ENCODE measurements around the gene CHRNA3.

The CHRNA3 gene

DNA sequence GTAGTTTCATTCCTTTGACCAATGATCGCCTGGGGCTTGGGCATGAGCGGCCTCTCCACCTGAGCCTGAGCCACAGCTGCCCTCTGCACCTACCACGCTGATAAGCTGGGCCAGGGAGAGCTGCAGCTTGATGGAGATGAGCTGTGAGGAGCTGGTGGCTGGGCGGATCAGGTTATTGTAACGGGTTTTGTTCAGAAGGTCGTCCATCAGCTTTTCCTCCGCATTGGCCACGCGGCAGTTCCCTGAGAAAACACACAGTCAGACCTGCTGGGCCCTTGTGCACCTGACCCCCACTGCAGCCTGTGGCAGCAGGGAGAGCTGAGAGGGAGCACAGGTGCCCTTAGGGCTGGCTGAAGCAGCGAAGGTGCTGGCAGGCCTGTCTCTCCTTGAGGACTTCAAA lies 14.6 kb upstream of the CHRNA3 start:
- no peak for DNase-seq

DNA sequence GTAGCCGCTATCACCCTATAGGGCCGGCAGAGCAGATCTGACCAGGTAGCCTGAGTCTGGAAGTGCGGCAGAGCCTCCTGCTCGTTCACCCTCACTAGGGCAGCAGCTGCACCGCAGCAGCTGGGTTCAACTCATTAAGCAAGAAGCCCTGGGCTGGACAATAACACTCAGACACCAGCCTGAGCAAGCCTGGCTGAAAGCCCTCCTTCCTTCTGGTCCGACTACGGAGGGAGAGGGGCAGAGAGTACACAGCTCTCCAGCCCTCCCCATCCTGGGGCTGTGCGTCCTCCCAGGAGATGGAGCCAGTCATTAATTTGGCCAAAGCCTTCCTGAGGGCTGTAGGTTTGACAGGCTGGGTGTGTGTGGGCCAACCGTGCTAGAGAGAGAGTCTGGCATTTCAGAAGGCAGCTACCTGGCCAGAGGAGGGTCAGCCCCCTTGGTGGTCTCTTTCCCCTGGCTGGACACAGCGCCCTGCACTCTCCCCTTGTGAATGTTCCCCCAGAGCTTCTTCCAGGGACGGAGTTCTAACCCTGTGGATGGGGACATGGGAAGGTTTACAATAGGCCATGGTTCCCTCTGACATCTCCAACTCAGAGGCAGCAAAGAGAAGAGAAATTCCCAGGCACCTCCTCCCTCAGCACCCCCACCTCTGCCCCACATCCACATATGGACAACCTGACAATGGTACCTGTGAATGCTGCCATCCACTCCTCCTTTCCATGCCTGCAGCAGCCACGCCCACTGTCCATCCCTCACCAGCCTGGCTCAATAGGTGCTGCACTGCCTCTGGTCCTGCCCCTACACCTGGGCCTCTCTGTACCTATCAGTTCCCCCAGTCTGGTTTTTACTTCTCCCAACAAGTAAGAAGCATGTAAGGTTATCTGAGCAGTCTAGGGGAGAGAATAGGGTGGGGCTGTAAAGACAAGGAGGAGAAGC lies 13.7 kb upstream of the CHRNA3 start:
- DNase-seq, result no peak

DNA sequence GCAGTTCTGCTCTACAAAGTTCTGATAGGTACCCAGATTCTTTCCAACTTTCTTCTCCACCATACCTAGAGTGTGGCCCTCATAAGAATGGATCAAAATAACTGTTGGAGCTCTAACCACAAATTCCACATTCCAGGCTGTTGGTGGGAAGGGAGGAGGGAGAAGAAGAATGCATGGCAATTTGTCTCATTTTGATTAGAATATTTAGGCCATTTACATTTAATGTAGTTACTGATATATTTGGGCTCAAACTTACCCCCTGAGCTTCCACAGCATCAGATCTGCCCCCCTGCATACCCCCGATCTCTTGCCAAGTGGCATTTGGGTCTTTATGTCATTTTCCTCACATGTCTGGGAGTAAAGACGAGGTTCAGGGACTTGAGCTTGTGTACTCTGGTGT lies 12.6 kb upstream of the CHRNA3 start:
- DNase-seq, result no peak

DNA sequence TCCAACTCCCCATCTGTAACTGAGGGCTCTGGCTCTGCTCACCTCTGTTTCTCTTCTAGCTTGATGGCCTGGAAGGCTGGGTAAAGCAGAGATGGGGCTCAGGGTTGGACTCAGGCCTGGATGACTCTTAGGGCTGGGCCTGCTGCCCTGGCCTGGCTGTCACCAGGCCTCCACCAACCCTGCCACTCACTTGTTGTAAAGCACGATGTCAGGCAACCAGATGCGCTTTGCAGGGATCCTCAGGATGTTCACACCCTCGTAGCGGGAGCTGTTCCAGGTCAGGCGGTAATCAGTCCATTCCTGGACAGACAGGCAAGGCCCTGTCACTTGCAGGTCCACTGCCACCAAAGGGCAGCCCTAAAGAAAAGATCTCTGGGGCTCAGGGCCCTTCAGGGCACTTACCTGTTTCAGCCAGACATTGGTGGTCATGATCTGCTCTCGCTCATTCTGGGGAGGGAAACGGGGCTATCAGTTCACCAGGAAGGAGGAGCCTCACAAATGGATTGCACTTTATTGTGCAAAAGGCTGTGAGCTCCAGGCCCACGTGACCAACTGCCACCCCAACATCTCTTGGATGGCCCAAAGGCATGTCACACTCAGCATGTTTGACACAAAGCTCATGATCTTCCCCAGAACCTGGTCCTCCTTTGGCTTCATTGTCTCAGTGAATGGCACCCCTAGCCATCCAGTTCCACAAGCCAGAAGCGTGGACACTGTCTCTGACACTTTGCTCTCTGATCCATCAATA lies 10.3 kb upstream of the CHRNA3 start:
- DNase-seq, result no peak

DNA sequence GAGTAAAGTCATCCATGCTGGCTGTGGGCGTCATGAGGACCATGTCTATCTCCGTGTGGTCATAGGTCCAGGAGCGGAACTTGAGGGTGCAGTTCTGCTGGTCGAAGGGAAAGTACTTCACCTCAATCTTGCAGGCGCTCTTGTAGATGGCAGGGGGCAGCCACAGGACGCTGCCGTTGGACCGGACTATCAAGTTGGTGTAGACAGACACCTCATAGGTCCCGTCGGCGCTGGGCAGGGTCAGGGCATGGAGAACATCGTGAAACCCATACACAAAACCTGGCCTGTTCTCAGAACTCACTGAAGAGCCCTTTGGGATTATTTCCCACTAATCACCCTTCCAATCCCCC lies 8.9 kb upstream of the CHRNA3 start:
- no peak for DNase-seq

DNA sequence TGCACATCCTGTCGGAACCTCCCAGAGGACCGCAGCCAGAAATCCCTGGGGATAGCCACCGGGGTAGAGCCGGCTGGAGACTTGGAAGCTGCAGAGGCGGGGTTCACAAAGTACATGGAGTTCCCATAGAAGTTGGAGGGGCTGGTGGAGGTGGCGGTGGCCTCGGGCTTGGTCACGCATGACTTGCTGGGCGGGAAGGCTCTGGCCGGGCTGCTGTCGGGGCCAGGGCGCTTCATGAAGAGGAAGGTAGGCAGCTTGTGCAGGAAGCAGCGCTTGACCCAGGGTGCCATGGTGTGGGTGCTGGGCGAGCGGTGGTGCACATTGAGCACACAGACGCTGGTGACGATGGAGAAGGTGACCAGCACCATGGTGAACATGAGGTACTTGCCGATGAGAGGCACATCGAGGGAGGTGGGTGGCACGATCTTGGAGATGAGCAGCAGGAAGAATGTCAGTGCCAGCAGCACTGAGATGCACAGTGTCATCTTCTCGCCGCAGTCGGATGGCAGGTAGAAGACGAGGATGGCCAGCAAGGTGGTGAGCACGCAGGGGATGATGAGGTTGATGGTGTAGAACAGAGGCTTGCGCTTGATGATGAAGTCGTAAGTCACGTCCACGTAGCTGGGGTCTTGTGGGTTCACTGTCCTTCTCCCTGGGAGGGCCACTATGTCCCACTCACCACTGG lies 8.4 kb upstream of the CHRNA3 start:
- no peak for DNase-seq

DNA sequence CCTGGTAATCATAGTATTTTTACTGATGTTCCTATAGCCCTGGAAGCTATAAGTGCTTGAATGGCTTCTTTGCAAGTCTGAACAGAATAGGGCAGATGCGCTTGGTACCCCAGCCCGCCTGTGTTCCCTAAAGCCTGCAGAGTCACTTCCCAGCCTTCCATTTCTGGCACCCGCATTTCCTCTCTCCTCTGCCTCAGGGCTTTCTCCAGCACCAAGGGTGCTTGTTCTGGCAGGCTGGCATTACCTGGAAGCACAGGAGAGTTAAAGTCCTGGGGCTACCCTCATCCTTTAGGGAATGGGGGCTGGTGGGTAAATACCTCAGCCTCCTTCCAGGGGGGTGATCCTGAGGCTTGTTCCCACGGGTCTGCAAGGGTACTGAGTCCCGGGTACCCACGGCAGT lies 7.4 kb upstream of the CHRNA3 start:
- DNase-seq, result no peak

DNA sequence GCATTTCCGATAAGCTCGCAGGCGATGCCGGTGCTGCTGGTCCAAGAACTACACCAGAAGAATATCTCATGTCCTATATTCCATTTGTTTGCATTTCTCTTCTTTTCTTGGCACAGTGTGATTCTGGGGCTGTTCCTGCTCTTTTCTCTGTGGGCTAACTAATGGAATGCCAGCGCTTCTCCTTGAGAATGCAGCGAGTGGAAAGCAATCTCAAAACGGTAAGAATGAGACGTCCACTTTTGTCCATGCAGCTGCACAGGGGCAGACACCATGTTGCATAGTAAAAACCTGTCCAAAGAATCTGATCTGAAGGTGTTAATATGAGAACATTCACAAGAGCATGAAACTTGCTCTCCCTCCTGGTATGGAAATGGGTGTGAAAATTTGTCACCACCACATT lies 6.6 kb upstream of the CHRNA3 start:
- DNase-seq, result no peak

DNA sequence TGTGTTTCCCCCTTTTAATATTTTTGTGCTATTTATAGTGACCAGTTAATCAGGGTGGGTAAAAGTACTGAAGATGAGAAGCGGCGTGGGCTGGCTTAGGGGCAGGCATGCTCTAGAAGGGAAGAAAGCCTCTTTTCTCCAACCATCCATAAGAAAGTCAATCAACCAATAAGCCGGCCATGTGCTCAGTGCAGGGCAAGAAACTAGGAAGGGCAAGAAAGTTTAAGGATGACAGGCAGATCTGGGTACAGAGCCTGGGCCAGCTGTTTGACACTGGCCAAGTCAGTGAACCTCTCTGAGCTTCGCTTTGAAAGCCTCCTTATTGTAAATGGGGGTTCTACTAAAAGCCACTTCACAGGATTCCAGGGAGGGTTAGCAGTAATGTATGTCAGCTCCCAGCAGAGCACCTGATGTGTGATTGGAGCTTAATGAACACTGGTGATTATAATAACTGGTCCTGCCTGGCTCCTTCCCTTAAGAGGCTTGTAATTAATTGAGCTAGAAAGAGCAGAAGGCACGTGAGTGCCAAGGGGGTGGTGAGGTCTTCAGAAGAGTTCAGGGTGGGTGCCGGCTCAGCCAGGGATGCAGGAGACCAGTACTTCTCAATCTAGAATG lies 5.7 kb upstream of the CHRNA3 start:
- no peak for DNase-seq

DNA sequence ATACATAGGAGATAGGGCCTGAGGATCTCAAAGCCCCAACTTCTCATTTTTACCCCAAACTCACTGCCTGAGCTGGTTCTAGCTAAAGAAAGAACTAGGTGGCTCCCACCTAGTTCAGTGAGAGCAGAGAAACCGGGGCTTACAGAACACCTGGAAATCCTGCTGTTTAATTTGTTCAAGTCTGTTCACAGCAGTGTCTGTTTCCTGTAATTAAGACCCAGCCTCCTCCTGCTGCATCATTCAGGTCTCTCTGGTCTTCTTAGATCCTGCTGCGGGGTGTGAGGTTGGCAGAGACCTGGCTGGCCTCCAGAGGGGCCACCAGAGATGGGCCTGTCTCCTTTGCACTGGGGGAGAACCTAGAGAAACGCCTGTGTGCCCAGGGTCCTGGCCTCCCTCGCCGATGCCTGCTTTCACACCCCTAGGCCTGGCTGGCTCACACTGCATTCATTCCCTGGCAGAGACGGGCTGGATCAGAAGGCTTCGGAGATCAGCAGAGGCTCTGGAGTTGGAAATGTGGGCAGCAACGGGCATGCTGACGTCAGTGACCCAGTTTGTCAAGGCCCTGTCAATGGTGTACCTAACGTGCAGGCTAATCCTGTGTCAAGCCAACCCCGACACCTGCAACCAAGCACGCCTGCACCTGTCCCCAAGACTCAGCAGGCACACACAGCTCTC lies 4.9 kb upstream of the CHRNA3 start:
- DNase-seq, result no peak

DNA sequence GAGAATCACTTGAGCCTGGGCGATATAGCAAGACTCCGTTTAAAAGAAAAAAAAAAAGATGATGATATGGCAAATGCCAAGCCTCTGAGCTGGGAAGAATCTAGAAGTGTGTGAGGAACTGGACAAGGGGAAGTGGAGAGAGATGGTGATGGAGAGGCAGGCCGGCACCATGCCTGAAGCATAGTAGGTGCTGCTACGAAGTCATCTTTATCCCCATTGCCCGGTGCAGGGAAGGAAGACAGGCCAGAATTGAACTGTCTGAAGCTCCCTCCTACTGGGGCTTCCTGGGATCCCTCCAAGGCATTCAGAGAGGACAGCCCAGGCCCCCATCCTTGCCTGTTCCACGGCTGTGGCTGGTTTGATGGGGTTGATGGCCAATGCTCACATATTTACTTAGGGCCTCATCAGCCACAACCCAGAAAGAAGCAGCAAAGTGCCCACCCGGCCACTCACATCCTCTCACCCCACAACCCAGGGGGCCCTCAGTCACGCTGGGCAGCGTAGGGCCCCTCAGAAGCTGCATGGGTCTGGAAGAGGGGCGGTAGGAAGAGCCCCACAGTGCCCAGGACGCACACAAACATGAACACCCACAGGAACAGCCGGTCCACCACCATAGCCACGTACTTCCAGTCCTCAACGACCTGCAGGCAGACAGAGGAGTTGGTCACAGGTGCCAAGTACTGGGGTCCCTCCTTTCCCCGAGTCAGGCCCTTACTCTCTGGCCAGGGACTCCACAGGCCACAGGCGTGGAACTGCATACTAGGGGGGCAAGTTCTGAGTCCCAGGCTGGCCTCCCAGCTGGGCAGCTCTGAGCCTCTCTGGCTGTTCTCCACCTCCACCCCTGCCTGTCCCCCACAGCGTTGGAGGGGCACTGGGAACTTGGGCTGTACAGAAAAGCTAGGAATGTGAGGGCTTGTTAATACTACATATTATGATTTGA lies 4.1 kb upstream of the CHRNA3 start:
- DNase-seq, result no peak

DNA sequence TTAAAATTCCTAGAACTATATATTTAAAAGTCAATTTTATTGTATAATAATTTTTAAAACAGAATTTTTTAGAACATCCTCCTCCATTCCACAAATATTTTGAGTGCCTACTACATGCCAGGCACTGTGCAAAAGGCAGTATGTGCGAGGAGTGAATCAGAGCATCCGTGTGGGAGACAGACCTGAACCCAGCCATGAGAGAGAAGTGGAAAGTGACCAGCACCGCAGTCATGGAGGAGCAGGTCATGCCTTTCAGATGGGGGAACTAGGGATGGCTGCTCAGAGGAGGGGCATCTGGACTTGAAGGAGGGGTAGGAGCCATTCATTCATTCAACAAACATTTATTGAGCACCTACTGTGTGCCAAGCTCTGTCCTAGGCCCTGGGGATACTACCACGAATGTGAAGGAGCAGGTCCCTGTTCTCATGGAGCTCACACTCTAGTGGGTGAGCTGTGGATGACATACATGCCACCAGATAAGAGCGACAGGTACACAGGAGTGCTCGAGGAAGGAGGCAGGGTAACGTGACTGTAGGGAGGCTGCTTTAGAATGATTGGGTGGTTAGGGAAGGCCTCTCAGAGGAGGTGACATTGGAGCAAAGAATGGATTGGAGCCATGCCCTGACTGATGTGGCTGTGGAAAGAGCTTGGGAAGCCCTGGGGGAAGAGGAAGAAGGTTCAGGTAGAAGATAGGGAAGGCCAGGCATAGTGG lies 3.1 kb upstream of the CHRNA3 start:
- no peak for DNase-seq

DNA sequence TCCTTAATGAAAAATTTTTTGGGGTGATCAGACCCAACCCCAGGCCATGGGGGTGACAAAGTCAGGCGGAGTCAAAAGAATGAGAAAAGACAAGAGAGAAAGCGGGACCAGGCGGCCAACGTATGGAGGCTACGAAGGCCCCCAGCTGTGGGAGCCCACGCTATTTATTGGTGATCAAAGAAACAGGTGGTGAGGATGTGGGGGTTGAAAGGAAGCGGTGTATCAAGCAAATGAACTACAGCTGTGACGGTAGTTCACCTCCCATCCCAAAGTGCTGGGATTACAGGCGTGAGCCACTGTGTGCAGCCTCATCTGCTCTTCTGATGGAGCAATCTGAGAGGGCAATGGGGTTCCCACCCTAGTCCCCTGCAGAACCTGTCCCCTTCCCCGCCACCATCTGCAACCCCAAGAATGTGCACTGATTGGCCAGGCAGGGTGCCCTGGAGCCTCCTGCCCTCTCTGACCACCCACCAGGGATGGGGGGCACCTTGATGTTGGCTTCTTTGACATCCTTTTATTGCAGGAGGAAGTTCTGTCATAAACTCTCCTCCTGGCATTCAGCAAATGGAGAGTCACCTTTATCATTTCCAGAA lies 1.1 kb upstream of the CHRNA3 start:
- DNase-seq, result no peak

DNA sequence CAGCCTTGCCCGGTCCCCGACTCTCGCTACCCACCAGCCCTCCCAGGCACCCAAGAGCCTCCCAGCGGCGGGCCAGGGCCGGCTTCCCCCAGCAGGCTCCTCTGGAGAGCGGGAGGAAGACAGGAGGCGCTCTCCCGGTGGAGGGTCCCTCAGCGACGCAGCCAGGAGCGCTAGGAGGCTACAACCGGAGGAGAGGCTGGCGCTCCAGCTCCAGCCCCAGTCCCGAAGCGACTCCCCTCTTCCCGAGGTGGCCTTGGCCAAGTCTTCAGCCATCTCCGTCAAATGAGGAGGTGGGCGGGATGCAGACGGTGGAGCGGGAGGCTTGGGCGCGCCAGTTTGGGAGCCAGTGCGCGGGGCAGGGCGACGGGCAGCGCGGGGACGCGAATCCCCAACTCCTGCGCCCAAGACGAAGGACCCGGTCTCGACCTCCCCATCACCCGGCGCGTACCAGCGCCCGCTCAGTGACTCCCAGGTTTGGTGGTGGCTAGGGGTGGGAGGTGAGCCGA lies 722 bp downstream of the CHRNA3 start:
- no peak for DNase-seq

DNA sequence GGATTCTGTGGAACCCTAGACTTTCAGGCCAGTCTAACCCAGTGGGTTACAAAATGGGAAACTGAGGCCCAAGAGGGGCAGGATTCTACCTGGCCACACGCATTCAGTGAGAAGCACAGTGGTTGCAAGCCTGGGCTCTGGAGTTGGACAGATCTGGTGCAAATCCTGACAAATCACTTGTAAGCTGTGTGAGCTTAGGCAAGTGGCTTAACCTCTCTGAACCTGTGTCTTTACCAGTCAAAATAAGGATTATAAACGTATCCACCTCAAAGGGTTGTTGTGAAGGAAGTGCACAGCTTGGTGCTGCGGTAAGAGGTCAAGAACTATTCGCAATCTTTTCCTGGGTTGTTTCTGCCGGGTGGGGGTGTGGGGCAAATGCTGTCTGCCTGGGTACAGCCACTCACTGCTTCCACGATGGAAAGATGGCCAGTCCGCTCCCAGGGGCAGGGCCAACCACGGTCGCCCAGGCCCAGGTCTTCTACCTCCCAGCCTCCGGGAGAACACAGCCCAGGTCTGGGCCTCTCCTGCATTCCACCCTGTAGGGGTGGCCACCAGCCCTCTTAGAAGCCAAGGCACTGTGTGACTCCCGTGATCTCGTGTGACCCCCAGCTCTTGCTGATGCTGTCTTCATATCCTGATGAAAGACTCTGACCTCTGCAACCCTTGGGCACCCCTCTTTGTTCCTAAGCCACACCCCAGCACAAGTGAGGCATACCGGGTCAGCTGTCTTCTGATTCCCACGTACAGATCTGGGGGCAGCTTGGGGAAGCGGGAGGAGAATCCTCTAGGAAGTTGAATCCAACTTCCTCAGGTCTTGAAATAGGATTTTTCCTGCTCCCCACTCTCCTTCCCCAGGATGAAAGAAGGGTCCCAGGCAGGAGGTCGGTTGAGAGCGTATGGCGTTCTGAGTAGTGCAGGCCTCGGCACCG lies 1.5 kb downstream of the CHRNA3 start:
- DNase-seq, result no peak

DNA sequence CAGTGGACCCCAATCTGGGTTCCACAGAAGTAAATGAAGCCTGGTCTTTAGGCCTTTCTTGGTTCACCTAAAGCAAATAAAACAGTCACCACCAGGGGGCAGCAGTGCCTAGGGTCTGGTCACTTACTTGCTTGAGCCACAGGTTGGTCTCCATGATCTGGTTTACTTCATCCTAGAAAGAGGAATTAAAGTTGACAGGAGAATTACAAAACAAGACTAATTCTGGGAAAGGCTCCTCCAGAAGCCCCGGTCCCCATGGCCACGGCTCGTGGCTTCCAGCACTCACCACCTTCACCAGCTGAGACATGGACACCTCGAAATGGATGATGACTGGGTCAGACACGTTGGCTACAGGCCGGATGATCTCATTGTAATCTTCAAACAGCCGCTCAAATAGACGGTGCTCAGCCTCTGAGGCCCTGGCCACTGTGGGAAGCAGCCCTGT lies 2.3 kb downstream of the CHRNA3 start:
- peak; percentile 51 to 79 (median 57) for DNase-seq

DNA sequence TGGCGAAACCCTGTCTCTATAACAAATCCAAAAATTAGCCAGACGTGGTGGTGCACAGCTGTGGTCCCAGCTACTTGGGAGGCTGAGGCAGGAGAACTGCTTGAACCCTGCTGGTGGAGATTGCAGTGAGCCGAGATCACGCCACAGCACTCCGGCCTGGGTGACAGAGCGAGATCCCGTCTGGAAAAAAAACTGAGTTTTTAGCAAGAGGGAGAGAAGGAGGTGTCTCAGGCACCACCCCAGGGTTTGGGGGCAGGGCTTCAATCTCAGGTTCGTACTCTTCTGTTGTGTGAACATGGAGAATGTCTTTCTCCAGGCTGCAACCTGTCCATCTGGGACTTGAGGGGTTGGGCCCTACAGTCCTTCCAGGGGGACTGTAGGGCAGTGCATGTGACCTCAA lies 2.7 kb downstream of the CHRNA3 start:
- DNase-seq, result no peak

DNA sequence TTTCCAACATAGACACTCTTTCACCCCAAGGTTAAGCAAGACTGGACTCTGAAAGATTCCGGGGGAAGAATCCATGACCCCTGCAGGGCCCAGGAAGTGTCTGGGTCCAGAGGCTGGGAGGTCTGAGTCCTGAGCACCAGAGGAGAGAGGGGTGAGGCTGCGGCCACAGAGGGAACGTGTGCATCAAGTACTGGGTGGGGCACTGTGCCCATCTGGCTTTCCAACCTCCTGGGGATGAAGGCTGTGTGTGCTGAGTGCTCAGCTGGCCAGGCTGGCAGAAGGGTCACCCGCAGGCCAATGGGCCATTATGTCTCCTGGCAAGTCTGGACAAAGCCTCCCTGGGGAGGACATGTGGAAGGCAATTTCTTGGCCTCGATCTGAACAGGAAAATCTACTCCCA lies 3.3 kb downstream of the CHRNA3 start:
- DNase-seq, result no peak

DNA sequence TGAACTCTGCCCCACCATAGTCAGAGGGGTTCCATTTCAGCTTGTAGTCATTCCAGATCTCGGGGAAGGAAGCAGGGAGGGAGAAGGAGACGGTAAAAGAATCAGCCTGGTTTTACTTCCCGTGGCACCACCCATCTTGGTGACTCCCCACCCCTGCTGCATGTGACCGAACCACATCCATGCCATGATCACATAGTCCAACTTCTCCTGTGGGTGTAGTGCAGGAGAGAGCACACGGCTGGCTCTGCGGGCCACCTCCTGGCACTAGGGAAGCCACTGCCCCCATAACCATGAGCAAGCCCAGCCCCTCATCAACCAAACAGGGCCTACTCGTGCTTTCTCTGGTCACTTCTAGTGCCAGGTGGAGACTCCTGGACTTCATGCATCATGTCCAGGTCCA lies 3.7 kb downstream of the CHRNA3 start:
- DNase-seq, result no peak

Data from T-helper 1 cell (primary cell).